Glutamatergic neuron (in vitro differentiated cells): ENCODE results near the gene HP1BP3. TPM values are rescaled to one million over a fixed set of nuclear protein-coding genes. Genes with fewer than 3 reads are reported as not detected.

Source experiments
- DNase-seq: peaks from one replicate; pipeline ENCODE4 v3.0.0; 2022
- H3K27ac Mint-ChIP-seq: one replicate; pipeline ENCODE4 v1.8.0; 2020; ENCODE audit warnings: mild to moderate bottlenecking, mixed read lengths, inconsistent platforms; ENCODE audit not compliant: unreplicated experiment
- H3K27me3 Mint-ChIP-seq: one replicate; pipeline ENCODE4 v1.8.0; 2020; ENCODE audit warnings: mild to moderate bottlenecking, moderate library complexity, mixed read lengths, inconsistent platforms; ENCODE audit not compliant: unreplicated experiment
- H3K36me3 Mint-ChIP-seq: one replicate; pipeline ENCODE4 v1.8.0; 2020; ENCODE audit warnings: mild to moderate bottlenecking, mixed read lengths, inconsistent platforms; ENCODE audit not compliant: unreplicated experiment
- H3K4me1 Mint-ChIP-seq: one replicate; pipeline ENCODE4 v1.8.0; 2020; ENCODE audit warnings: mild to moderate bottlenecking, low read depth, mixed read lengths, inconsistent platforms; ENCODE audit not compliant: unreplicated experiment
- H3K4me3 Mint-ChIP-seq: one replicate; pipeline ENCODE4 v1.8.0; 2020; ENCODE audit warnings: mild to moderate bottlenecking, mixed read lengths, inconsistent platforms; ENCODE audit not compliant: unreplicated experiment
- H3K9me3 Mint-ChIP-seq: one replicate; pipeline ENCODE4 v1.8.0; 2020; ENCODE audit warnings: mild to moderate bottlenecking, moderate library complexity, mixed read lengths, inconsistent platforms; ENCODE audit not compliant: unreplicated experiment
- total RNA-seq: library from RNA; stranded (reverse); fragmentation: NEBNext Ultra II Directional; extraction: Animal tissue kit (Norgen Biotek cat#: 25700); gene quantifications from one replicate; pipeline ENCODE4 v1.2.1, GENCODE V29; 2021; ENCODE audit not compliant: unreplicated experiment
- TF ChIP-seq, protein P1 (sequence below): fragments of 200-600 bp; sonication (generic); IDR thresholded peaks from one replicate; pipeline ENCODE4 v1.5.0; 2021; ENCODE audit not compliant: partially characterized antibody, unreplicated experiment

The HP1BP3 gene
- total RNA-seq, 1 donor from 2014 or later, result 192 TPM

- TF ChIP-seq, protein P1, sequence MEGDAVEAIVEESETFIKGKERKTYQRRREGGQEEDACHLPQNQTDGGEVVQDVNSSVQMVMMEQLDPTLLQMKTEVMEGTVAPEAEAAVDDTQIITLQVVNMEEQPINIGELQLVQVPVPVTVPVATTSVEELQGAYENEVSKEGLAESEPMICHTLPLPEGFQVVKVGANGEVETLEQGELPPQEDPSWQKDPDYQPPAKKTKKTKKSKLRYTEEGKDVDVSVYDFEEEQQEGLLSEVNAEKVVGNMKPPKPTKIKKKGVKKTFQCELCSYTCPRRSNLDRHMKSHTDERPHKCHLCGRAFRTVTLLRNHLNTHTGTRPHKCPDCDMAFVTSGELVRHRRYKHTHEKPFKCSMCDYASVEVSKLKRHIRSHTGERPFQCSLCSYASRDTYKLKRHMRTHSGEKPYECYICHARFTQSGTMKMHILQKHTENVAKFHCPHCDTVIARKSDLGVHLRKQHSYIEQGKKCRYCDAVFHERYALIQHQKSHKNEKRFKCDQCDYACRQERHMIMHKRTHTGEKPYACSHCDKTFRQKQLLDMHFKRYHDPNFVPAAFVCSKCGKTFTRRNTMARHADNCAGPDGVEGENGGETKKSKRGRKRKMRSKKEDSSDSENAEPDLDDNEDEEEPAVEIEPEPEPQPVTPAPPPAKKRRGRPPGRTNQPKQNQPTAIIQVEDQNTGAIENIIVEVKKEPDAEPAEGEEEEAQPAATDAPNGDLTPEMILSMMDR, result no peak
- H3K9me3 Mint-ChIP-seq, result peaks cover 20% of the 10 kb centered on the region
- H3K4me1 Mint-ChIP-seq, result peaks cover 22% of the 10 kb centered on the region
- no peak for DNase-seq
- H3K27ac Mint-ChIP-seq, result peak overlapping the region; percentile 29
- peaks cover 17% of the 10 kb centered on the region for H3K27me3 Mint-ChIP-seq
- H3K36me3 Mint-ChIP-seq, result no peaks in the 10 kb centered on the region
- H3K4me3 Mint-ChIP-seq, result no peak overlapping the region
These were observed 83.9 kb downstream of the HP1BP3 start for GRCh38 chr1:20703124-20703756.

DNA sequence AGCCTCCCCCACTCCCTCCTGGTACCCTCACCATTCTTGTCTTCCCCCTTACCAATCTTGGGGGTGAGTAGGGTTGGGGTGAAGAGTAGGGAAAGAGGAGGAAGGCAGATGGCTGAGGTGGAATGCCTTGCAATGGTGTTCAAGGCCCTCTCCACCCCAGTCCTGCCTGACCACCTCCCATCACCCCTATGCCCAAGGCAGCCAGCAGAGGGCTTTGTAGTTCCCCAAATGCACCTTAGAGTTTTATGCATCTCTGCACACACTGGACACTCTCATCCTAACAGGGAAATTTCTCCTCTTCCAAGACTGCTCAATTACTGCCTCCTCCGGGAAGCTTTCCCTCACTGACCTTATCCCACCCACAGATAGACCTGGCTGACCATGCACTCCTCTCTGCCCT, 84.7 kb downstream of the HP1BP3 start:
- no peaks in the 10 kb centered on the region for H3K36me3 Mint-ChIP-seq
- H3K9me3 Mint-ChIP-seq, result peaks cover 20% of the 10 kb centered on the region
- peaks cover 22% of the 10 kb centered on the region for H3K4me1 Mint-ChIP-seq
- H3K27me3 Mint-ChIP-seq, result peaks cover 17% of the 10 kb centered on the region
- TF ChIP-seq, protein P1, result peak; percentile 14
- no peak overlapping the region for H3K4me3 Mint-ChIP-seq
- DNase-seq, result no peak
- H3K27ac Mint-ChIP-seq, result no peak overlapping the region

DNA sequence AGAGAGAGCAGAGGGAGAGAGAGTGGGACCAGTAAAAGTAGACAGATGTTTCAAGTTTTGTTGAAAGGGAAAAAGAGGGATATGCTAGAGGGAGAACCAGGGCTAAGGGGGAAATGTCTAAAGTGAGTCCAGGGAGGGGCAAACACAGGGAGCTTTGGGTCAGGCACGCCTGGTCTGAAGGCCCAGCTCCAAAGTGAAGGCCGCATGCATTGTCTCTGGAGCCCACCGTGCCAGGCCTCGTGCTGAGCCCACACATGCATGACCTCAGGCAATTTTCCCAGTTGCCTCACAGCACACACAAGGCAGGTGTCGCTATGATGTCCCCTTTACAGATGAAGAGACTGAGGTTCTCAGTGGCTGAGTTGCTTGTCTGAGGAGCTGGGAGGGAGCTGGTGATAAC, 85.3 kb downstream of the HP1BP3 start:
- TF ChIP-seq, protein P1, result no peak
- H3K4me1 Mint-ChIP-seq, result peaks cover 22% of the 10 kb centered on the region
- DNase-seq, result no peak
- no peaks in the 10 kb centered on the region for H3K36me3 Mint-ChIP-seq
- H3K4me3 Mint-ChIP-seq, result no peak overlapping the region
- peaks cover 20% of the 10 kb centered on the region for H3K9me3 Mint-ChIP-seq
- H3K27me3 Mint-ChIP-seq, result peaks cover 17% of the 10 kb centered on the region
- H3K27ac Mint-ChIP-seq, result no peak overlapping the region

DNA sequence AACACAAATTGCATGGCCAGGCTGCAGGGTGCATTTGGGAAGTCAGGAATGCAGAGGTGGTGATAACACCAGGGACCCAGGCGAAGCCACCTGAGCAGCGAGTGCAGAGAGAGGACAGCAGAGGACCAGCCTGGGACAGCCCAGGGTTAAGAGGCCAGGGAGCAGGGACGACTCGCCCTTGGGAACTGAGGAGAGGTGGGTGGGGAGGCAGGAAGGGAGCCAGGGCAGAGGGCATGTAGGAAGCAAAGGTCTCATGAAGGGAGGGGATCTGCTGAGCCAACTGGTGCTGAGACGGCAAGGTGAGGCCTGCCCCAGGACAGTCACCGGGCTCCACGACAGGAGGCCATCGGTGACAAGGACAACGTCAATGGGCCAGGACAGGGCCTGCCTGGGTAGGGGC, 85.7 kb downstream of the HP1BP3 start:
- Mint-ChIP-seq H3K27ac (no peak overlapping the region), H3K9me3 (peaks cover 20% of the 10 kb centered on the region), H3K36me3 (no peaks in the 10 kb centered on the region), H3K27me3 (peaks cover 17% of the 10 kb centered on the region), H3K4me1 (peaks cover 22% of the 10 kb centered on the region), H3K4me3 (no peak overlapping the region)
- TF ChIP-seq, protein P1, result no peak
- no peak for DNase-seq

GRCh38 chr1:20700636-20701215, 86.4 kb downstream of the HP1BP3 start:
- Mint-ChIP-seq H3K36me3 (no peaks in the 10 kb centered on the region), H3K4me3 (no peak overlapping the region), H3K27me3 (peaks cover 17% of the 10 kb centered on the region), H3K4me1 (peaks cover 22% of the 10 kb centered on the region), H3K27ac (peak overlapping the region; percentile 22), H3K9me3 (peaks cover 20% of the 10 kb centered on the region)
- no peak for DNase-seq
- TF ChIP-seq, protein P1, result no peak
